ENCODE measurements around the gene VTN. TPM values are rescaled to one million over a fixed set of nuclear protein-coding genes. Genes with fewer than 3 reads are reported as not detected.

VTN gene
- total and polyA plus RNA-seq, 7 donors, result 0.16 to 1.9 (median 0.43) TPM; not detected in 1

GRCh38 chr17:28344011-28344410 is 26.1 kb downstream of the VTN start:
- H3K36me3 ChIP-seq, result peaks cover 49 to 96% (median 64%) of the 10 kb centered on the region in 4 donors
- H3K27ac ChIP-seq, result no peak overlapping the region

GRCh38 chr17:28343491-28343932 is 26.6 kb downstream of the VTN start:
- peaks cover 0 to 11% (median 1%) of the 10 kb centered on the region in 4 donors for H3K4me1 ChIP-seq

More at GRCh38 chr17:28344011-28344410, 26.1 kb downstream of the VTN start:
- WGBS, 2 donors, result 89% methylated on average over 9 of the region's 9 CpGs
- no peak overlapping the region for H3K4me3 ChIP-seq
- H3K9me3 ChIP-seq, result no peaks in the 10 kb centered on the region
- no peak for DNase-seq
- H3K27me3 ChIP-seq, result no peaks in the 10 kb centered on the region
- intact Hi-C loops (cut with DNase I), result no loop called here
- TF ChIP-seq EP300 (IDR thresholded peaks at IDR 0.05) (no peak), CTCF (IDR thresholded peaks at IDR 0.05) (no peak), POLR2AphosphoS5 (IDR thresholded peaks at IDR 0.05) (no peak), POLR2A (IDR thresholded peaks at IDR 0.05) (no peak)
- H3K4me1 ChIP-seq, result peaks cover 0 to 11% (median 0%) of the 10 kb centered on the region in 4 donors

GRCh38 chr17:28342313-28342712 is 27.8 kb downstream of the VTN start:
- TF ChIP-seq CTCF (IDR thresholded peaks at IDR 0.05) (no peak), POLR2A (IDR thresholded peaks at IDR 0.05) (no peak), POLR2AphosphoS5 (IDR thresholded peaks at IDR 0.05) (no peak), EP300 (IDR thresholded peaks at IDR 0.05) (no peak)
- H3K36me3 ChIP-seq, result peaks cover 34 to 79% (median 47%) of the 10 kb centered on the region in 4 donors
- no peaks in the 10 kb centered on the region for H3K9me3 ChIP-seq
- H3K27ac ChIP-seq, result no peak overlapping the region
- H3K4me1 ChIP-seq, result peaks cover 0 to 14% (median 11%) of the 10 kb centered on the region in 4 donors
- no peaks in the 10 kb centered on the region for H3K27me3 ChIP-seq
- intact Hi-C loops (cut with DNase I), result no loop called here
- 93 to 94% methylated on average over 14 of the region's 14 CpGs for WGBS, 2 donors
- no peak overlapping the region for H3K4me3 ChIP-seq
- no peak for DNase-seq

More at GRCh38 chr17:28343491-28343932, 26.6 kb downstream of the VTN start:
- Histone ChIP-seq H3K36me3 (peaks cover 44 to 91% (median 59%) of the 10 kb centered on the region in 4 donors), H3K27ac (no peak overlapping the region), H3K9me3 (no peaks in the 10 kb centered on the region), H3K27me3 (no peaks in the 10 kb centered on the region), H3K4me3 (no peak overlapping the region)
- no peak for DNase-seq
- intact Hi-C loops (cut with DNase I), result no loop called here
- TF ChIP-seq CTCF (IDR thresholded peaks at IDR 0.05) (no peak), EP300 (IDR thresholded peaks at IDR 0.05) (no peak), POLR2AphosphoS5 (IDR thresholded peaks at IDR 0.05) (no peak), POLR2A (IDR thresholded peaks at IDR 0.05) (no peak)
- 79 to 86% methylated on average over 10 of the region's 10 CpGs for WGBS, 2 donors

- Histone ChIP-seq H3K27ac (no peak overlapping the region), H3K4me1 (peaks cover 0 to 21% (median 15%) of the 10 kb centered on the region in 4 donors), H3K4me3 (no peak overlapping the region), H3K36me3 (peaks cover 31 to 71% (median 46%) of the 10 kb centered on the region in 4 donors), H3K27me3 (no peaks in the 10 kb centered on the region), H3K9me3 (no peaks in the 10 kb centered on the region)
- no peak for DNase-seq
- intact Hi-C loops (cut with DNase I), result no loop called here
- WGBS, 2 donors, result 94 to 95% methylated on average over 11 of the region's 11 CpGs
- TF ChIP-seq POLR2A (IDR thresholded peaks at IDR 0.05) (no peak), EP300 (IDR thresholded peaks at IDR 0.05) (no peak), POLR2AphosphoS5 (IDR thresholded peaks at IDR 0.05) (no peak), CTCF (IDR thresholded peaks at IDR 0.05) (no peak)
Observed at GRCh38 chr17:28341516-28341915, 28.6 kb downstream of the VTN start.

GRCh38 chr17:28340374-28340773 is 29.7 kb downstream of the VTN start:
- no peak for TF ChIP-seq CTCF (IDR thresholded peaks at IDR 0.05)
- TF ChIP-seq EP300 (IDR thresholded peaks at IDR 0.05), result no peak
- TF ChIP-seq POLR2AphosphoS5 (IDR thresholded peaks at IDR 0.05), result no peak
- TF ChIP-seq POLR2A (IDR thresholded peaks at IDR 0.05), result no peak
- DNase-seq, result no peak
- Histone ChIP-seq H3K9me3 (no peaks in the 10 kb centered on the region), H3K4me3 (no peak overlapping the region), H3K4me1 (peaks cover 0 to 28% (median 21%) of the 10 kb centered on the region in 4 donors), H3K27ac (no peak overlapping the region), H3K36me3 (peaks cover 31 to 60% (median 46%) of the 10 kb centered on the region in 4 donors), H3K27me3 (no peaks in the 10 kb centered on the region)
- intact Hi-C loops (cut with DNase I), result no loop called here
- 85 to 89% methylated on average over 6 of the region's 6 CpGs for WGBS, 2 donors
